ENCODE data around the gene CACNA2D3. TPM values are rescaled to one million over a fixed set of nuclear protein-coding genes. Genes with fewer than 3 reads are reported as not detected.

CACNA2D3 gene
- total RNA-seq, 2 experiments from 2014 or later, result not detected

DNA sequence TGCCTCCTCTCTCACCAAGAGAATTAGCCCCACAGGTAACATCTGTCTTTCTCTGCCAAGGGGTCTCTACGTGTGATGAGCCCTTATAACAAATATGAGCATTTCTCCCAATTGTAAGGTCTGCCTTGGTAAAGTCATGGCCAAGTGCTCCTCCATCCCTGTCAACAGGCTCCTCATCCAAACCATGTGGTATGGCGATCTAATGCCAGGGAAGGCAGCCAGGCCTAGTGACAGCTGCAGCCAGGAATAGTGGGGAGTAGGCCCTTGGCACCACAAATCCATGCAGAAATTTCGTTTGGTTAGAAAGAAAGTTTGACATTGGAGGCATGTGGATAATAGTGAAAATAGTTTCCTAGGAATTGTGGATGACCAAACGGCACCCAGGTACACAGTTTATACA lies 810.3 kb downstream of the CACNA2D3 start:
- H3K9me3 Mint-ChIP-seq, result no peaks in the 10 kb centered on the region

DNA sequence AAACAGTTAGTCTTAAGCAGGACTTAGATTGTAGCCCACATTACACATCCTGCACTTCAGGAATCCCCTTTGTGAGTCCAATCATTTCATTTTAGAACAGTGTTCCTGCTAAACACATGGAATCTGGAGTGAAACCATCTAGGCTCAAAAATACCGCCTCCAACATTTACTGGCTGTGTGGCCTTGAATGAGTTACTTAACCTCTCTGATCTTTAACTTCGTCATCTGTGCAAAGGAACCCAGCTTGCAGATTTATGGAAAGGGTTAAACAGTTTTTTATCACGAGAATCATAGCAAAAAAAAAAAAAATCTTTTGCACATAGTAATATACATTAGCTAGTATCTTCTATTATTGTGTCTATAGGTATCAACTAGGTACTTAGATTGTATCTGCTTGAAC lies 813.5 kb downstream of the CACNA2D3 start:
- ChIA-PET POLR2A (no interaction called here), CTCF (no interaction called here)
- no peaks in the 10 kb centered on the region for H3K27me3 Mint-ChIP-seq
- no peaks in the 10 kb centered on the region for H3K36me3 Mint-ChIP-seq
- no peak overlapping the region for H3K27ac Mint-ChIP-seq
- no peaks in the 10 kb centered on the region for H3K4me1 Mint-ChIP-seq (ENCODE audit: low read depth)
- H3K9me3 Mint-ChIP-seq, result no peaks in the 10 kb centered on the region
- H3K4me3 Mint-ChIP-seq, result no peak overlapping the region
- DNase-seq, result no peak
- intact Hi-C loops (cut with micrococcal nuclease), result no loop called here

More for the DNA sequence above, 810.3 kb downstream of the CACNA2D3 start:
- no peaks in the 10 kb centered on the region for H3K36me3 Mint-ChIP-seq
- H3K27me3 Mint-ChIP-seq, result no peaks in the 10 kb centered on the region
- CTCF ChIA-PET, result no interaction called here
- H3K4me1 Mint-ChIP-seq (ENCODE audit: low read depth), result no peaks in the 10 kb centered on the region
- H3K4me3 Mint-ChIP-seq, result no peak overlapping the region
- POLR2A ChIA-PET, result no interaction called here
- DNase-seq, result no peak
- intact Hi-C loops (cut with micrococcal nuclease), result no loop called here
- no peak overlapping the region for H3K27ac Mint-ChIP-seq

DNA sequence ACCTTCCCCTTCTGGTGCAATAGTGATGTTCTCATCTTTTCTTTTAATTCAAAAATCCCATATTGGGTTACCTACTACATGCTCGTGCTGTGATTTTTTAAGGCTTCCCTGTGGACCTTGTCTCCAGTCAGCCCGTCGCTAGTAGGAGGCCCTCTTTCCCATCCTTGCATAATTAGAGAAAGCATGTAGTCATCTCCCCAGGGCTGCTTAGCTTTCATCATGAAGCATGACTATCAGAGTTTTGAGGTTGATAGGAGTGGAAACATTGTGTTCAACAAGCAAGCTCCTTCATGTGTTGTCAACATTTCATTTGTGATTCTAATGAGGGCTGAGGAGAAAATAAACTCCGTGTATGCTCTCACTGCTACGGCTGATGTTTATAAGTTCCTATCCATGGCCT lies 814.2 kb downstream of the CACNA2D3 start:
- ChIA-PET POLR2A (no interaction called here), CTCF (no interaction called here)
- DNase-seq, result no peak
- intact Hi-C loops (cut with micrococcal nuclease), result no loop called here
- Mint-ChIP-seq H3K9me3 (no peaks in the 10 kb centered on the region), H3K27me3 (no peaks in the 10 kb centered on the region), H3K36me3 (no peaks in the 10 kb centered on the region), H3K4me3 (no peak overlapping the region), H3K27ac (no peak overlapping the region), H3K4me1 (ENCODE audit: low read depth) (no peaks in the 10 kb centered on the region)

DNA sequence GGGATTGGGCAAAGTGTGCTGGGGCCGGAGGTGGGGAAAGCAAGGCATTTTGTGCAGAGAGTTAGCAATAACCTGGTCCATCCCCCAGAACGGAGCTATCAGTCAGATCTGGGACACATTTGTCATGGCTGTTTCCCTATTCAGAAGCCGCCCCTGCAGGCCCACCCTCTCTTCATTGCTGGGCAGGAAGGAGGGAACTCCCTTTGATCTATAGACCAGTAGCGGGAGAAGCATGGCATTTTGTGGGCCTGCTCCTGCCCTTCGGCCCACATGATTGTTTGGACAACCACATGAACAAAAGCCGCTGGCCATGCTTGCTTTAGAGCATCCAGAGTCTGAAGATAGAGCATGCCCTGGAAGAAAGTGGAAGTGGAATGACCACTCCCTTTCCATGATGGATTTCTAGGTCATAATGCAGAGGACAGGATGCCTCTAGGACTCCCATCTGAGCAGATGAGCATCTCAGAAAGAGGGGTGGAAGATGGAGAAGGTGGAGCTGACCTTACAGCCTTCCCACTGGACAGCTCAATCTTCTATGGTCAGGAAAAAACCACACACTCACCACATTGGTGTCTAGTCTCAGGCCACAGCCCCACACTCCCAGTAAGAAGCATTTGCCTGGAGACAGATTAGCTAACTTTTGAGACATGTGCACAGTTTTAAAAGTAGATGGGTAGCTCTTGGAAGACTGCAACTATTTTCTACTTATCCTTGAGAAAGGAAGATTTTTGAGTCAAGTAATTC lies 817.4 kb downstream of the CACNA2D3 start:
- Mint-ChIP-seq H3K36me3 (no peaks in the 10 kb centered on the region), H3K27me3 (no peaks in the 10 kb centered on the region), H3K27ac (no peak overlapping the region), H3K9me3 (no peaks in the 10 kb centered on the region), H3K4me1 (ENCODE audit: low read depth) (no peaks in the 10 kb centered on the region), H3K4me3 (no peak overlapping the region)
- POLR2A ChIA-PET, result no interaction called here
- DNase-seq, result no peak
- intact Hi-C loops (cut with micrococcal nuclease), result no loop called here
- CTCF ChIA-PET, result no interaction called here

DNA sequence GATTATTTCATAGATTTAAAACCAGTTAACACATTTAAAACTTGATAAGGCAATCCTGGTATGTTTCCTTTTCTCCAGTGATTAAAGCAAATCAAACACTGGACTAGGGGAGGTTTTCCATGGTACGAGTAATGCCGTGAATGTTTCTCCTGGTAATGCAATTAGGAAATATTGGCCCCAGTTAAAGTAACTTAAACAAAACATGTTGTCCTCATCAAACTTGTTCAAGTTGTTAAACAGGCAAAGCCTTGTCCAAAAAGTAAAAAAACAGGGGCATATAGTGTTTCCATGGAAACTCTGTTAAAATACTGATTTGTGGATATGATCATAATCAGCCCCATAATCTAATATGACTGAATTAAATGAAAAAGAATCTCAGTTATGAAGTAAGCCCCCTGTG lies 818.6 kb downstream of the CACNA2D3 start:
- no peak for DNase-seq
- ChIA-PET POLR2A (no interaction called here), CTCF (no interaction called here)
- Mint-ChIP-seq H3K27me3 (no peaks in the 10 kb centered on the region), H3K36me3 (no peaks in the 10 kb centered on the region), H3K27ac (no peak overlapping the region), H3K4me3 (no peak overlapping the region), H3K4me1 (ENCODE audit: low read depth) (no peaks in the 10 kb centered on the region), H3K9me3 (no peaks in the 10 kb centered on the region)
- intact Hi-C loops (cut with micrococcal nuclease), result no loop called here

DNA sequence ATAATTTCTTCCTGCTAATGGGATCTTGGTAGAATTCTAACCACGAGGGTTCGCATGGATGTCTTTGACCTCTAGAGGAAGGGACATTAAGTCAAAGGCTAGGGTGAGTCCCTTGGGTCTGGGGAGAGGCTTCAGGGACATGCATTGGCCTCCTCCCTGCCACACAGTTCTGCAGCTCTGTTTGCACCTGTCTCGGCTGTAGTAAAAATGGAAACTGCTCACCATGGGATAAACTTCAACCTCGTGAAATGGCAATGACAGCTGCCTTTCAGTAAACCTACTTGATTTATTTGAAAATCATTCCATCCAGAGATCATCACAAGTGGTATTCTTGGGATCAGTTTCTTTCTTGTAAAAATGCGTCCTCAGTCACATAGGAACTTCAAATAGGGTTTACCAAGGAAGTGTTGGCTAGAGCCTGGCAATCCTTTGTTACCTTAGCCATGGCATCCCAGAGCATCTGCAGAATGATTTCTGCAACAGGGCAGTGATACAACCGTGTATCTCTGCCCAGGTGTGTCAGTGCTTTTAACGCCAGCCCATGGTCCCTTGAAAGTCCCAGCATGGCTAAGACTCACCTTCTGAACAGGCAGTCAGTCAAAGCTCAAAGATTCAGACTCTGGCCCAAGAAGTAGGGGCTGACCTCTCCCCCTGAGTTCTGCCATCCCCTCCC lies 819.5 kb downstream of the CACNA2D3 start:
- no peak for DNase-seq
- intact Hi-C loops (cut with micrococcal nuclease), result no loop called here
- H3K4me1 Mint-ChIP-seq (ENCODE audit: low read depth), result no peaks in the 10 kb centered on the region
- no peak overlapping the region for H3K4me3 Mint-ChIP-seq
- POLR2A ChIA-PET, result no interaction called here
- H3K36me3 Mint-ChIP-seq, result no peaks in the 10 kb centered on the region
- H3K9me3 Mint-ChIP-seq, result no peaks in the 10 kb centered on the region
- CTCF ChIA-PET, result no interaction called here
- H3K27me3 Mint-ChIP-seq, result no peaks in the 10 kb centered on the region
- H3K27ac Mint-ChIP-seq, result no peak overlapping the region

DNA sequence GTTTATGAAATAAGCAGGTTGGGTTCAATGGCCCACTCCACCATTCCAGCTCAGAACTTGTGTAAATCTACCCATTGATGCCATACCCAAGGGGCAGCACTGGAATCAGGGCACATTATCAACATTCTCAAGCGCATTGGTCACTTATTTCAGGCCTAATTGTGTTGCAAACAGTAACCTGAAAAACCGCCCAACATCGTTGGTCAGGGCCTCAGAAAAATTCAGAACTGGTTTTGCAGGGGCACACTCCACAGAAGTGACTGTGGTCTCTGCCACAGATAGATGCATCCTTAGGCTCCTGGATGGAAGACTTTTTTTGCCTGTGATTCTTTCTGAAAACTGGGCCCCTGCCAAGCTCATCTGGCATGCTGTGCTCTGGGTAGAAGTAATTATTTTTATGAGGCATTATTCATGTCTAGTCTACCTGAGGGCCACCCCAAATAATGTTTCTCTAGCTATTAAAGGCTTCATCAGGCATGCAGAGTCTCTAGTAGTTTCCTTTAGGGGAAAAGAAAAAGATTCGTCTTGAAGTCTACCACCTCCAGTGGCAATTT lies 827.2 kb downstream of the CACNA2D3 start:
- CTCF ChIA-PET, result no interaction called here
- POLR2A ChIA-PET, result no interaction called here
- Mint-ChIP-seq H3K9me3 (no peaks in the 10 kb centered on the region), H3K4me3 (no peak overlapping the region), H3K27ac (no peak overlapping the region), H3K4me1 (ENCODE audit: low read depth) (no peaks in the 10 kb centered on the region), H3K36me3 (no peaks in the 10 kb centered on the region), H3K27me3 (no peaks in the 10 kb centered on the region)
- intact Hi-C loops (cut with micrococcal nuclease), result no loop called here
- DNase-seq, result no peak

DNA sequence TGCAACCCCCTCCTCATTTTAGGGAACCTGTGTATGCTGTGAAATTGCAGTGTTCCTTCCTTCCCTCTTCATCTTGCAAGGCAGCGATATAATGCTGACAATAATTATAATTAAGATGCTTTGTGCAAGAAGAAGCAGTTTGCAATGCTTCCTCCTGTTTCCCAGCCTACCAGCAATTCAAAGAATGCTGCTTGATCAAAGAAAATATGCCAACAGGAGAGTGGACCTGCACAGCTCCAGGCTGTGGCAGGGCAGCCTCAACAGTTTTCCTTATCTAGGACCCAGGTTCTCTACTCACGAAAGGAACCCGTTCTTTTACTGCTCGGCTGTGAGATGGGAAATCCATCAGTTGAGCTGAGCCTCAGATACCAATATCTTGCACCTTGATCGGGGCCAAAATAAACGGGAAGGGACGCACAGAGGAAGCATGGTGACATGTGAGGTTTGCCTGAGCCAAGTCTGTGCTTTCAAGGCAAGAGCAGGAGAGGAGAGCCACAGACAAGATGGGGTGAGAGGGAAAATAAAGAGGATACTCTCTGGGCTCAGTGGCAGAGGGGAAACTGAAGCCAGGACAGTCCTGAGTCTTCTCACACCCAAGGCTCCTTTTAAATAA lies 828.1 kb downstream of the CACNA2D3 start:
- intact Hi-C loops (cut with micrococcal nuclease), result no loop called here
- H3K9me3 Mint-ChIP-seq, result no peaks in the 10 kb centered on the region

DNA sequence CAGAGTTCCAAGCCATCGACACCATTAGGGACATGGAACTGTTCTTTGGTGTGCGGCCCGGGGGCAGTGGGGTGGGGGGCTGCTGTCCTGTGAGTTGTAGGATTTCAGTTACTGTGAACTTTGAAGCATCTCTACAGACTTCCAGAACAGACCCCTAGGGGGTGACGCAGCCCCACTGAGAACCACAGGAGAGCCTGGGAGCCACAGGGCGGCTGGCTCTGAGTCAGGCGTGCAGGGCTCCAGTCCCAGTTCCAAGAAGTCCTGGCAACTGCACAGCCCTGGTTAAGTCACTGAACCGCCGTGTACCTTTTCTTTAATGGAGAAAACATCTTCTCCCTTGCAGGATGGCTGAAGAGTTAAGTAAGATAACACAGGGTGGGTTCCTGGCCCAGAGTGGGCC lies 829.1 kb downstream of the CACNA2D3 start:
- intact Hi-C loops (cut with micrococcal nuclease), result no loop called here
- DNase-seq, result no peak
- no peaks in the 10 kb centered on the region for H3K4me1 Mint-ChIP-seq (ENCODE audit: low read depth)
- no peaks in the 10 kb centered on the region for H3K27me3 Mint-ChIP-seq
- ChIA-PET CTCF (no interaction called here), POLR2A (no interaction called here)
- no peaks in the 10 kb centered on the region for H3K36me3 Mint-ChIP-seq
- no peak overlapping the region for H3K4me3 Mint-ChIP-seq
- no peaks in the 10 kb centered on the region for H3K9me3 Mint-ChIP-seq
- H3K27ac Mint-ChIP-seq, result no peak overlapping the region

More for the DNA sequence above, 828.1 kb downstream of the CACNA2D3 start:
- H3K4me1 Mint-ChIP-seq (ENCODE audit: low read depth), result no peaks in the 10 kb centered on the region
- H3K36me3 Mint-ChIP-seq, result no peaks in the 10 kb centered on the region
- H3K27ac Mint-ChIP-seq, result no peak overlapping the region
- H3K4me3 Mint-ChIP-seq, result no peak overlapping the region
- ChIA-PET POLR2A (no interaction called here), CTCF (no interaction called here)
- no peak for DNase-seq
- H3K27me3 Mint-ChIP-seq, result no peaks in the 10 kb centered on the region

DNA sequence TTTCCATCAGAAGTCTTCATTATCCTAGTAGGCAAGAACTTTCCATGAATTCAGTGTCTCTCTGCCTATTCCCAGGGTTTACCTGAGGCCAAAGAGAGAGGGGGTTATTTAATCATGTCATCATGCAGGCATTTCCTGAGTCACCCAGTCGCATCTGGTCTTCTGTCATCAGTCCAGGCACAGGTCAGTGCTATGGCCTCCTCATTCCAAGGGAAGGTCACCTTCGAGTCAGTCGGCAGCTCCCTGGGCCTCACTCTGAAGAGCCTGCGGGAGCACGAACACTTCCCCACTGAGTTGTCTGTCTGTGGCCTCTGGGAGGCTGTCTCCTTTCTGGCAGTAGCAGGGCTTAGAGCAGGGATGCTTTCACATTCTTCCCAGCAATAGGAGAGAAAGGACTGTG lies 831.7 kb downstream of the CACNA2D3 start:
- DNase-seq, result no peak
- Mint-ChIP-seq H3K9me3 (no peaks in the 10 kb centered on the region), H3K4me3 (no peak overlapping the region), H3K36me3 (no peaks in the 10 kb centered on the region), H3K27me3 (no peaks in the 10 kb centered on the region), H3K4me1 (ENCODE audit: low read depth) (no peaks in the 10 kb centered on the region), H3K27ac (no peak overlapping the region)
- ChIA-PET POLR2A (no interaction called here), CTCF (no interaction called here)
- intact Hi-C loops (cut with micrococcal nuclease), result no loop called here

DNA sequence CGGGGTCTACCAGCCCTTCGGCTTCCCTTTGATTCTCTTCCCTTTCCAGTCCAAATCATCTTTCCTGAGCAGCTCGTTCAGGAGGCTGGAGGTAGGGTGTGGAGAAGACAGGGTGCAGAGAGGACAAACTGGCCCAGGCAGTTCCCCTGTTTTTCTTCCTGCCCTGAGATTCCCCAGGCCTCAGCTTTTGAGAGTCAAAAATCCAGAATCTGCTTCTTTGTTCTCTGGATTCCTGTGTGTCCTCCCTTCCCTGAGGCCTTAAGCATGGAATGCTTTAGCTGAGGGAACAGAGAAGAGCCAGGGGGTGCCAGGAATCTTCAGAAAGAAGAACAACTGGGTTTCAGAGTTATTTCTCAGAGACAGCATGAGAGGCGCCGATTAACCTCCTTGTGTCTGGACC lies 832.2 kb downstream of the CACNA2D3 start:
- POLR2A ChIA-PET, result no interaction called here
- H3K9me3 Mint-ChIP-seq, result no peaks in the 10 kb centered on the region
- no peaks in the 10 kb centered on the region for H3K36me3 Mint-ChIP-seq
- no peak for DNase-seq
- H3K27me3 Mint-ChIP-seq, result no peaks in the 10 kb centered on the region
- no peak overlapping the region for H3K4me3 Mint-ChIP-seq
- CTCF ChIA-PET, result no interaction called here
- no peaks in the 10 kb centered on the region for H3K4me1 Mint-ChIP-seq (ENCODE audit: low read depth)
- H3K27ac Mint-ChIP-seq, result no peak overlapping the region
- intact Hi-C loops (cut with micrococcal nuclease), result no loop called here

DNA sequence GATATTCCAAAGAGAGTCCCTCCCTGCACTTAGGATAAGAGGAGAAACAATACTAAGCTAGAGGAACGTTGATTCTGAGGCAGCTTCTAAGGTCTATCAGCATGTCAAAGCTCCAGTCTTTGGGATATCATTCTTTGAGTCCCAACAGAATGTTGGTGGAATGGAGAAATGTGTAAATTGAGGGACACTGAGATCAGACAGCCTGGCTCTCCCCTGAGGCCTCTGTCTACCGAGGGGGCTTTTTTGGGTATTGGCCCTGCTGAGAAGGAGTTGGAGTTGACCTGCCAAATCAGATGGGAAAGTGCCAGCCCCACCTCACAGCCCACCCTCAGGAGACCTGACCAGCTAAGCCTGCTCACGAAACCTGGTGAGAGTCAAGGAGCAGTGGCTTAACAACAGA lies 833.1 kb downstream of the CACNA2D3 start:
- no peak overlapping the region for H3K4me3 Mint-ChIP-seq
- no peaks in the 10 kb centered on the region for H3K4me1 Mint-ChIP-seq (ENCODE audit: low read depth)
- ChIA-PET POLR2A (no interaction called here), CTCF (no interaction called here)
- DNase-seq, result no peak
- H3K36me3 Mint-ChIP-seq, result no peaks in the 10 kb centered on the region
- H3K27ac Mint-ChIP-seq, result no peak overlapping the region
- intact Hi-C loops (cut with micrococcal nuclease), result no loop called here
- no peaks in the 10 kb centered on the region for H3K27me3 Mint-ChIP-seq
- no peaks in the 10 kb centered on the region for H3K9me3 Mint-ChIP-seq

DNA sequence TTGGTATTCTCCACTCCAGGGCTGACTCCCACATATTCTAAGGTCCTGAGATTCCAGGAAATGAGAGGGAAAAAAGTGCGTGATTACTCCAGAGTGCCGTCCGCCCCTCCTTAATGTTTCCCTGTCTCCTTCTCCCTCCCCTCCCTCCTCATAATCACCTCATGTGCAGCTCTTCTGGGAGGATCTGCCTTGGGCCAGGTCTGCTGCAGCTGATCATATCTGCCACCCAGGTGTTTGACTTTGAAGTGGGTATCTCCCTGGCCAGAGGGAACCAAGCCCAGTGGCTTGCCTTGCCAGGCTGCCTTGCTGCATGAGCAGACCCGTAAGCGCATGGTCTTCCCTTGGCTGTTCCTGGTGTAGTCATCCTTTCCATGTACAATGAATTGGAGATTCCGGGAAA lies 833.6 kb downstream of the CACNA2D3 start:
- H3K4me3 Mint-ChIP-seq, result no peak overlapping the region
- no peaks in the 10 kb centered on the region for H3K36me3 Mint-ChIP-seq
- DNase-seq, result no peak
- no peaks in the 10 kb centered on the region for H3K4me1 Mint-ChIP-seq (ENCODE audit: low read depth)
- no peaks in the 10 kb centered on the region for H3K9me3 Mint-ChIP-seq
- no peaks in the 10 kb centered on the region for H3K27me3 Mint-ChIP-seq
- ChIA-PET CTCF (no interaction called here), POLR2A (no interaction called here)
- H3K27ac Mint-ChIP-seq, result no peak overlapping the region
- intact Hi-C loops (cut with micrococcal nuclease), result no loop called here

All from activated CD4-positive, alpha-beta memory T cell treated with anti-CD3 and anti-CD28 coated beads for 36 hours (primary cell).